IMR-90 (cell line): Measurements from ENCODE around the gene ANKRD65. TPM values are rescaled to one million over a fixed set of nuclear protein-coding genes. Genes with fewer than 3 reads are reported as not detected.
A peak's percentile ranks its signal among the peaks of the same experiment; 100 is the strongest.

Experiments
- ATAC-seq: fragments of 200-7000 bp; cut with Tn5 transposase; 2 replicates; pipeline ENCODE4 v1.9.1; 2020; ENCODE audit warnings: low read depth, mild to moderate bottlenecking, moderate library complexity
- BruUV-seq: library from RNA; stranded (reverse); fragments of 400-500 nt; replicated peaks from 2 replicates; lab custom pipeline; 2021; lab: Mats Ljungman, UMichigan
- CTCF ChIA-PET: fragments of 300-600 bp; formaldehyde crosslinking; extraction: SDS; loops from one replicate; lab custom pipeline; 2021; ENCODE audit warnings: antibody characterized with exemption; lab: Yijun Ruan, JAX
- POLR2A ChIA-PET: fragments of 300-600 bp; sonication (Branson Sonifier 250); formaldehyde crosslinking; loops from one replicate; lab custom pipeline; 2022; ENCODE audit warnings: antibody characterized with exemption; ENCODE audit not compliant: unreplicated experiment; lab: Charles Lee
- DNase-seq: peaks from one replicate; pipeline ENCODE4 v3.0.0; 2013
- H2AFZ ChIP-seq: replicated peaks from 2 replicates; pipeline ENCODE3; 2013; ENCODE audit warnings: low read length, mild to moderate bottlenecking; ENCODE audit not compliant: poor library complexity
- H2AK5ac ChIP-seq: 2 replicates; pipeline ENCODE4 v1.6.1; 2013; ENCODE audit warnings: low read depth, low read length, inconsistent platforms
- H2AK9ac ChIP-seq: replicated peaks from 2 replicates; pipeline ENCODE3; 2013; ENCODE audit warnings: mild to moderate bottlenecking, low read depth, low read length, moderate library complexity; ENCODE audit not compliant: poor library complexity
- H2BK120ac ChIP-seq: 2 replicates; pipeline ENCODE4 v1.6.1; 2013; ENCODE audit warnings: low read depth, low read length, inconsistent platforms
- H2BK15ac ChIP-seq: 3 replicates; pipeline ENCODE4 v1.6.1; 2013; ENCODE audit warnings: low read depth, low read length, inconsistent platforms
- H2BK20ac ChIP-seq: 2 replicates; pipeline ENCODE4 v1.6.1; 2013; ENCODE audit warnings: low read depth, mild to moderate bottlenecking, inconsistent platforms, low read length, moderate library complexity
- H2BK5ac ChIP-seq: 2 replicates; pipeline ENCODE4 v1.6.1; 2013; ENCODE audit warnings: mild to moderate bottlenecking, low read depth, low read length, inconsistent platforms; ENCODE audit not compliant: poor library complexity, severe bottlenecking
- H3K14ac ChIP-seq: replicated peaks from 2 replicates; pipeline ENCODE4 v1.6.1; 2013; ENCODE audit warnings: low read depth, low read length, inconsistent platforms
- H3K18ac ChIP-seq: 2 replicates; pipeline ENCODE4 v1.6.1; 2013; ENCODE audit warnings: low read depth, low read length, control low read depth
- H3K23ac ChIP-seq: 2 replicates; pipeline ENCODE4 v1.6.1; 2013; ENCODE audit warnings: low read depth, low read length, inconsistent platforms
- H3K27ac ChIP-seq: 2 replicates; pipeline ENCODE4 v1.5.1; 2013; ENCODE audit warnings: mild to moderate bottlenecking, control low read depth, low read length; ENCODE audit not compliant: insufficient read depth
- H3K27me3 ChIP-seq: 2 replicates; pipeline ENCODE4 v1.6.1; 2013; ENCODE audit warnings: low read length; ENCODE audit not compliant: control insufficient read depth, insufficient read depth
- H3K36me3 ChIP-seq: 2 replicates; pipeline ENCODE4 v1.6.1; 2013; ENCODE audit warnings: low read length, mixed read lengths; ENCODE audit not compliant: control insufficient read depth, insufficient read depth
- H3K4ac ChIP-seq: 2 replicates; pipeline ENCODE4 v1.6.1; 2013; ENCODE audit warnings: low read depth, low read length, inconsistent platforms
- H3K4me1 ChIP-seq: 2 replicates; pipeline ENCODE4 v1.6.1; 2013; ENCODE audit warnings: low read length, mixed read lengths; ENCODE audit not compliant: control insufficient read depth, insufficient read depth
- H3K4me2 ChIP-seq: 2 replicates; pipeline ENCODE4 v1.6.1; 2013; ENCODE audit warnings: low read depth, mild to moderate bottlenecking, control low read depth, low read length, moderate library complexity
- H3K4me3 ChIP-seq: 2 replicates; pipeline ENCODE4 v1.5.1; 2013; ENCODE audit warnings: low read depth, mild to moderate bottlenecking, control low read depth, low read length, moderate library complexity; ENCODE audit not compliant: insufficient read depth
- H3K56ac ChIP-seq: 2 replicates; pipeline ENCODE4 v1.6.1; 2013; ENCODE audit warnings: low read length, inconsistent platforms; ENCODE audit not compliant: insufficient read depth; ENCODE audit errors: extremely low read depth
- H3K79me1 ChIP-seq, 2 experiments: 2 replicates each; pipeline ENCODE4 v1.6.1; 2013; ENCODE audit warnings: low read length in 2 of 2, inconsistent platforms in 1 of 2, low read depth in 1 of 2
- H3K9ac ChIP-seq: 2 replicates; pipeline ENCODE4 v1.6.1; 2013; ENCODE audit warnings: low read depth, low read length, control low read depth
- H3K9me1 ChIP-seq: 2 replicates; pipeline ENCODE4 v1.6.1; 2013; ENCODE audit warnings: low read length, inconsistent platforms; ENCODE audit not compliant: insufficient read depth
- H3K9me3 ChIP-seq: 2 replicates; pipeline ENCODE4 v1.6.1; 2013; ENCODE audit warnings: low read length; ENCODE audit not compliant: control insufficient read depth, insufficient read depth
- H4K20me1 ChIP-seq: 2 replicates; pipeline ENCODE4 v1.6.1; 2013; ENCODE audit warnings: low read length, inconsistent platforms; ENCODE audit not compliant: insufficient read depth
- H4K5ac ChIP-seq: 2 replicates; pipeline ENCODE4 v1.6.1; 2013; ENCODE audit warnings: mild to moderate bottlenecking, low read depth, low read length, control low read depth
- H4K8ac ChIP-seq, 2 experiments: 2 replicates each; pipeline ENCODE4 v1.6.1; 2013; ENCODE audit warnings: low read depth in 2 of 2, low read length in 2 of 2, control low read depth in 1 of 2, inconsistent platforms in 1 of 2
- H4K91ac ChIP-seq: 2 replicates; pipeline ENCODE4 v1.6.1; 2013; ENCODE audit warnings: low read depth, low read length, inconsistent platforms; ENCODE audit not compliant: insufficient read depth
- CHD1 ChIP-seq: IDR thresholded peaks from 2 replicates; pipeline ENCODE4 v1.6.1; 2012; ENCODE audit warnings: low read depth, low read length, improper control_type of control experiment
- FOS ChIP-seq: fragments of 150-350 bp; IDR thresholded peaks from 2 replicates; pipeline ENCODE4 v1.6.1; 2016; ENCODE audit warnings: low read depth, low read length
- MAFK ChIP-seq: IDR thresholded peaks from 2 replicates; pipeline ENCODE4 v1.6.1; 2012; ENCODE audit warnings: low read depth, low read length, improper control_type of control experiment
- MAZ ChIP-seq: IDR thresholded peaks from 2 replicates; pipeline ENCODE4 v1.6.1; 2012; ENCODE audit warnings: low read depth, mild to moderate bottlenecking, low read length, improper control_type of control experiment, moderate library complexity, borderline replicate concordance
- NFE2L2 ChIP-seq: fragments of 150-350 bp; IDR thresholded peaks from 2 replicates; pipeline ENCODE4 v1.6.1; 2016; ENCODE audit warnings: low read depth, mild to moderate bottlenecking, low read length
- POLR2A ChIP-seq: IDR thresholded peaks from 2 replicates; pipeline ENCODE4 v1.6.1; 2012; ENCODE audit warnings: mild to moderate bottlenecking, low read depth, low read length
- RAD21 ChIP-seq: IDR thresholded peaks from 2 replicates; pipeline ENCODE4 v1.6.1; 2012; ENCODE audit warnings: low read length, improper control_type of control experiment
- RCOR1 ChIP-seq: IDR thresholded peaks from 2 replicates; pipeline ENCODE4 v1.6.1; 2012; ENCODE audit warnings: mild to moderate bottlenecking, low read length, improper control_type of control experiment; ENCODE audit not compliant: insufficient replicate concordance
- SMC3 ChIP-seq: fragments of 150-350 bp; IDR thresholded peaks from 2 replicates; pipeline ENCODE4 v1.6.1; 2016; ENCODE audit warnings: low read depth, mild to moderate bottlenecking, antibody characterized with exemption, low read length, moderate library complexity
- WGBS, 2 experiments: methylation state at CpG; one replicate each; pipeline versions ENCODE4 v1.1.5 to v1.1.7; 2013; ENCODE audit warnings: missing lambda C conversion rate in 2 of 2; ENCODE audit not compliant: insufficient read length in 1 of 2; ENCODE audit errors: extremely low coverage in 2 of 2; 5-methylcytosine and 5-hydroxymethylcytosine counted together
- dilution Hi-C: fragments of 300-500 bp; cut with HindIII; formaldehyde crosslinking; loops from one replicate; pipeline ENCODE4 v1.14.3; 2018; ENCODE audit warnings: low sequenced_read_pairs; ENCODE audit not compliant: unreplicated experiment
- in situ Hi-C: fragments of 300-500 bp; cut with MboI; formaldehyde crosslinking; loops from 3 replicates; pipeline ENCODE4 v1.14.3; 2019; ENCODE audit warnings: low sequenced_read_pairs, inconsistent platforms, mixed read lengths
- intact Hi-C: fragments of 100-400 bp; cut with micrococcal nuclease; formaldehyde crosslinking; loops from 2 replicates; pipeline ENCODE4 v1.10.0; 2022
- polyA plus RNA-seq, 3 experiments: library from polyadenylated mRNA; depleted of rRNA; stranded (reverse); fragments of >200 nt; gene quantifications; 2 replicates each; pipeline ENCODE4 v1.2.3, GENCODE V29; 2012; ENCODE audit warnings: low replicate concordance in 1 of 3
- total RNA-seq: library from RNA; depleted of rRNA; stranded (reverse); fragments of >200 nt; gene quantifications from 2 replicates; pipeline ENCODE4 v1.2.3, GENCODE V29; 2012
- TF ChIP-seq, protein P1 (sequence below): fragments of 150-350 bp; IDR thresholded peaks from 2 replicates; pipeline ENCODE4 v1.6.1; 2016; ENCODE audit warnings: low read depth, mild to moderate bottlenecking, low read length, moderate library complexity, borderline replicate concordance

The ANKRD65 gene
- total and polyA plus RNA-seq, 2 of the 4 experiments (the other 2 are of a cell fraction): 0.09 TPM; not detected in 1

GRCh38 chr1:1428174-1428573 lies 7.1 kb upstream of the ANKRD65 start:
- Histone ChIP-seq H3K36me3 (no peaks in the 10 kb centered on the region), H3K56ac (no peak overlapping the region), H3K14ac (no peak overlapping the region), H2AK9ac (peak overlapping the region; percentile 23), H3K27ac (no peak overlapping the region), H3K9ac (no peak overlapping the region), H3K23ac (no peak overlapping the region), H3K4me1 (peaks cover 16% of the 10 kb centered on the region), H3K79me1 (no peaks in the 10 kb centered on the region), H2BK120ac (no peak overlapping the region), H3K4me3 (no peak overlapping the region), H3K18ac (no peak overlapping the region), H2AK5ac (no peak overlapping the region; the same call in 1 of the 2 replicates), H3K4ac (no peak overlapping the region), H2AFZ (peak overlapping the region; percentile 18), H2BK15ac (no peak overlapping the region), H2BK20ac (0 out of 2 replicates have a peak overlapping the region, but pooled peaks have one; percentile 5), H4K91ac (no peak overlapping the region), H3K9me3 (no peaks in the 10 kb centered on the region), H3K9me1 (no peaks in the 10 kb centered on the region), H4K8ac (no peak overlapping the region), H4K20me1 (no peaks in the 10 kb centered on the region), H4K5ac (no peak overlapping the region), H2BK5ac (no peak overlapping the region), H3K27me3 (no peaks in the 10 kb centered on the region), H3K4me2 (no peak overlapping the region)
- intact Hi-C loops: no loop called here
- dilution Hi-C loops: no loop called here
- ATAC-seq: no peak
- DNase-seq: no peak
- CTCF ChIA-PET: no interaction called here
- no TSS peak for BruUV-seq
- in situ Hi-C loops: no loop called here
- no peak for TF ChIP-seq SMC3
- no peak for TF ChIP-seq RAD21
- no peak for TF ChIP-seq POLR2A
- TF ChIP-seq NFE2L2: no peak
- TF ChIP-seq MAFK: no peak
- TF ChIP-seq, protein P1, sequence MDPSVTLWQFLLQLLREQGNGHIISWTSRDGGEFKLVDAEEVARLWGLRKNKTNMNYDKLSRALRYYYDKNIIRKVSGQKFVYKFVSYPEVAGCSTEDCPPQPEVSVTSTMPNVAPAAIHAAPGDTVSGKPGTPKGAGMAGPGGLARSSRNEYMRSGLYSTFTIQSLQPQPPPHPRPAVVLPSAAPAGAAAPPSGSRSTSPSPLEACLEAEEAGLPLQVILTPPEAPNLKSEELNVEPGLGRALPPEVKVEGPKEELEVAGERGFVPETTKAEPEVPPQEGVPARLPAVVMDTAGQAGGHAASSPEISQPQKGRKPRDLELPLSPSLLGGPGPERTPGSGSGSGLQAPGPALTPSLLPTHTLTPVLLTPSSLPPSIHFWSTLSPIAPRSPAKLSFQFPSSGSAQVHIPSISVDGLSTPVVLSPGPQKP: no peak
- TF ChIP-seq MAZ: no peak
- TF ChIP-seq FOS: no peak
- TF ChIP-seq CHD1: no peak
- no peak for TF ChIP-seq RCOR1
- WGBS, 2 experiments: 90% methylated on average over 17 of the region's 19 CpGs; no CpG with 5 or more reads in 1 of the 2 experiments
- POLR2A ChIA-PET: no interaction called here
